Astrocyte of the spinal cord (primary cell): Measurements from ENCODE around the gene MEGF11.
A peak's percentile ranks its signal among the peaks of the same experiment; 100 is the strongest.

Source experiments
- DNase-seq: peaks from one replicate; pipeline ENCODE4 v3.0.0; 2011; ENCODE audit warnings: low read depth, low spot score
- H3K4me3 ChIP-seq: 2 replicates; pipeline ENCODE4 v1.5.1; 2011; ENCODE audit warnings: low read depth, mild to moderate bottlenecking, low read length, moderate library complexity
- in situ Hi-C: cut with HindIII; loops from 2 replicates; pipeline ENCODE4 v1.10.0; 2017; ENCODE audit warnings: low sequenced_read_pairs
- TF ChIP-seq, protein P1 (sequence below): IDR thresholded peaks from 2 replicates; pipeline ENCODE4 v1.5.1; 2012; ENCODE audit warnings: low read depth, mild to moderate bottlenecking, low read length, inconsistent platforms

Gene MEGF11

DNA sequence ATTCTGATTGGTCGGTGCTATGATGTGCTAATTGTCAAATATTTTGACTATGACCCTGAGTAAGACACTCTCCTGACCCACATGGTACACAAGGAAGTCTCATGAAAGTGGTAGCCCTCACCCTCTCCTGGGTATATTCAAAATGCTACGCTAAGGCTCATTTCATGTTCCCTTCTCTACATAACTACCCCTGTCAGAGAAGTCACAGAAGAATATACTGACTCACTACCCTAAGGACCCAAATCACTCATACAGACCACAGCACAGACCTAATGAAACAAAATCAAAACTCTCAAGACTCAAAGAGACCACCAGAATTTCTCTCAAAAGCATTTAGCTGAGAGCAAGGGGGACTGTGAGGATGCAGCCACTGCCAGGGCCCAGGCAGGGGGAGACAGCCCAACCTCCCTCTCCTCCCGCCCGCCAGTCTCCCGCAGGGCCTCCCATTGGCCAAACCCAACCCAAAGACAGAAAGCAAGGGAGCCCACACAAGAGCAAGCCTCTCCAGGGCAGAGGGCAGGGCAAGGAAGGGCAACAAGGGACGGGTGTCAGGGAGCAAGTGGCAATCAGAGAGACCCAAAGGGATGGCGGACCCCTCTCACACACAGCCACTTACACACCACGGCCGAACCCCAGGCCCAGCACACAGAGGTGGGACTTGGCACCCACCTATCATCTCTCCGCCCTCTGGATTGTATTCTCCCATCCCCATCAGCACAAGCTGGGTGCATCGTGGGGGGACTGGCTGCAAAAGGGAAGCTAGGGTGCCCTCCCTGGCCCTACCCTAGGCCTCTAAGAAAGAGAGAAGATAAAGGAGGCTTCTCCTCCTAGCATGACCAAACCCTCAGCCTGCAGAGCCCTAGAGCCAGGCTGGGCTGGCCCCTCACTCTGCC, 41.6 kb downstream of the MEGF11 start:
- in situ Hi-C loops = no loop called here
- H3K4me3 ChIP-seq = no peak overlapping the region
- DNase-seq = no peak
- TF ChIP-seq, protein P1, sequence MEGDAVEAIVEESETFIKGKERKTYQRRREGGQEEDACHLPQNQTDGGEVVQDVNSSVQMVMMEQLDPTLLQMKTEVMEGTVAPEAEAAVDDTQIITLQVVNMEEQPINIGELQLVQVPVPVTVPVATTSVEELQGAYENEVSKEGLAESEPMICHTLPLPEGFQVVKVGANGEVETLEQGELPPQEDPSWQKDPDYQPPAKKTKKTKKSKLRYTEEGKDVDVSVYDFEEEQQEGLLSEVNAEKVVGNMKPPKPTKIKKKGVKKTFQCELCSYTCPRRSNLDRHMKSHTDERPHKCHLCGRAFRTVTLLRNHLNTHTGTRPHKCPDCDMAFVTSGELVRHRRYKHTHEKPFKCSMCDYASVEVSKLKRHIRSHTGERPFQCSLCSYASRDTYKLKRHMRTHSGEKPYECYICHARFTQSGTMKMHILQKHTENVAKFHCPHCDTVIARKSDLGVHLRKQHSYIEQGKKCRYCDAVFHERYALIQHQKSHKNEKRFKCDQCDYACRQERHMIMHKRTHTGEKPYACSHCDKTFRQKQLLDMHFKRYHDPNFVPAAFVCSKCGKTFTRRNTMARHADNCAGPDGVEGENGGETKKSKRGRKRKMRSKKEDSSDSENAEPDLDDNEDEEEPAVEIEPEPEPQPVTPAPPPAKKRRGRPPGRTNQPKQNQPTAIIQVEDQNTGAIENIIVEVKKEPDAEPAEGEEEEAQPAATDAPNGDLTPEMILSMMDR = no peak

DNA sequence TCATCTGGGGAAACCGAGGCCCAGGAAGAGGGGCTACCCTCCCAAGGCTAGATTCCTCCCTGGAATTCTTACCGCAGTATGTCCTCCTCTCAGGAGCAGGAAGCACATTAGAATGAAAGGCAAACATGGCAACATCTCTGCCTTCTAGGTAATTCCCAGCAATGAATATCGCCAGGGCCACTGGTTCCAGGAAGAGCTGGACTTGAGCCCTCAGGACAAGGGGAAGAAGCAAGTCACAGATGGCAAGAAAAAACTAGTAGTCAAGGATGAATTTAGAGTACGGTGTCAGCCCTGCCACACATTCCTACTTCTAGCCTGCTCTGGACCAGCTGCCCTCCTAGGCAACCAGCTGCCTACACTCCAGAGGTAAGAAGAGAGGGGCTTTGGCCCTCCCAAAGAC, 42.9 kb downstream of the MEGF11 start:
- no peak overlapping the region for H3K4me3 ChIP-seq
- DNase-seq = no peak
- in situ Hi-C loops = no loop called here
- TF ChIP-seq, protein P1 = no peak

DNA sequence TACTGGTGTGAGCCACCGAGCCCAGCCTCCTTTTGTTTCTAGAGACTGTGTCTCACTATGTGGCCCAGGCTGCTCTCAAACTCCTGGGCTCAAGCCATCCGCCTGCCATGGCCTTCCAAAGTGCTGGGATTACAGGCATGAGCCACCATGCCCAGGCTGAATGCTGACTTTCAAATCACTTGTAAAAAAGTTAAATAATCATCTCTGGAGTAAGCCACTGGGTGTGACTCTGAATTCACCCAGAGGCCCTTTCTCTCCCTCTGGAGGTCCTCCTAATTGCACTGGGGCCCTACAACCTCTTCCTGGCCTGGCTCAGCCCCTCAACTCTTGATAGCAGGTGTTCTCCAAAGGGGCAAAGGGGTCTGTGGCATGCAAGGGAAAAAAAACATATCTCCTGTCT, 54.8 kb downstream of the MEGF11 start:
- in situ Hi-C loops = no loop called here
- TF ChIP-seq, protein P1 = no peak
- no peak for DNase-seq

DNA sequence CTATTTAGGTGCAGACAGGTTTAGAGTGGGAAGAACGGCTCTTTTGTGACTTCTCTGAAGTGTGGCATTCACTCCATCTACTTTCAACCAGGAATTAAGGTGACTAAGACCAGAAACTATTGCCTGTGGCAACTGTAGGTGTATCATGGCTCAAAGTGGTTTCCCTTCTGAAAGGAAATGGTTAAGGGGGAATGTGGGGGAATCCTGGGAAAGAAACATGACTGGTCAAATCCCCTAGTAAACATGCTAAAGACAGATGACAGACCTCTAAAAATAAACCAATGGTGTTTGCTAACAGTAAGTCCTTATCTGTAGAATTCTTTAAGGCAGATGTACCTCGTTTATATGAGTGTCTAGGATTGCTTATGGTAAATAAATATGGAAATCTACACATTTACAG, 56.9 kb downstream of the MEGF11 start:
- no peak overlapping the region for H3K4me3 ChIP-seq
- peak; percentile 5 for DNase-seq
- TF ChIP-seq, protein P1 = no peak
- in situ Hi-C loops = no loop called here

More for the DNA sequence above, 54.8 kb downstream of the MEGF11 start:
- H3K4me3 ChIP-seq = no peak overlapping the region

DNA sequence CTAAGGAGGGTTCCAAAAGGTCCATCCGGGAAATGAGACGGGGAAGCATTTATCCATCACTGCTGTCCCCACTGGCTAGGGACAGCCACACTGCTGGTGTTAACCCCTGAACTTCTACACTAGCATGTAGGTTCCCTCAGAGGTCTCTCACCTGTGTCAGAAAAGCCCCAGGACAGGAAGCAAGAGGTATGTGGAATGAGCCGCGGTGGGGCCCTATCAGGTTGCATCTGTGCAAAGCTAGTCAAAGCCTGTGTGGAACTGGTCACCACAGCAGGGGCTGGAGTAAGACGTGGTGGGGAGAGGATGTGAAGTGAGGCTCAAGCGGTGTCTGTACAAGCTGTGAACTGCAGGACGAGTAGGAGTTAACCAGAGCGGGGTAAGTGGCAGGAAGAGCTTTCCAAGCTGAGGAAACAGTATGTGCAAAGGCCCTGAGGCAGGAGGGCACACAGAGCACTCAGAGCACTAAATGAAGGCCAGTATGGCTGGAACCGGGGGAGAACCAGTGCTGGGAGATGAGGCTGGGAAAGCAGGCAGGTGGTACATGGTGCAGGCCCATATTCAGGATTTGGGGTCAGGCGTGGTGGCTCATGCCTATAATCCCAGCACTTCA, 57.8 kb downstream of the MEGF11 start:
- TF ChIP-seq, protein P1 = no peak
- no peak for DNase-seq
- H3K4me3 ChIP-seq = no peak overlapping the region
- in situ Hi-C loops = no loop called here

DNA sequence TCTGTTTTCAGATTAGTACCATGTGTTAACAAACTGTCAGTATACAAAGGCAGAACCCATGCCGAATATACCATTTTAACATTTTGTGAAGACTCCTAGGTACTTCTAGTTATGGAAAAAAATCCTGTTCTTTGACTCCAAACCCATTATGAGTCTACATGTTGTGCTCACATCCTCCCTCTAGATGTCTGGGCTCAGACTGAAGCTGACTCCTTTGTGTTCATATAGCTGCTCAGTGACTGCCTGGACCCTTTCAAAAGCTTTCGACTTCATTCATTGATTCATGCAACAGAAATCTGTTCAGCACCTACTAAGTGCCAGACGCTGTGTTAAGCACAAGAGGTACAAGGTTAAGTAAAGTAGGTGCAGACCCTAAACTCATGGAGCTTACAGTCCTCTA, 60.5 kb downstream of the MEGF11 start:
- DNase-seq = no peak
- in situ Hi-C loops = no loop called here
- H3K4me3 ChIP-seq = no peak overlapping the region
- TF ChIP-seq, protein P1 = no peak
